ENCODE results near the gene RNU5D-1.
"Not testable (repeated sequence)": the region's sequence is repeated elsewhere in the genome, so short reads cannot be mapped to it uniquely, and the experiment has no call there.

The RNU5D-1 gene

GRCh38 chr1:44720281-44720680, 10.7 kb downstream of the RNU5D-1 start:
- no peak for TF ChIP-seq ZNF274 (IDR thresholded peaks at IDR 0.05; ENCODE audit: low read depth, low read length)
- no peak overlapping the region for H3K4me3 ChIP-seq (ENCODE audit: low read length)

- TF ChIP-seq ZNF274 (IDR thresholded peaks at IDR 0.05; ENCODE audit: low read depth, low read length), result no peak
- H3K4me3 ChIP-seq (ENCODE audit: low read length), result no peak overlapping the region
Measured at GRCh38 chr1:44719318-44719717, 11.7 kb downstream of the RNU5D-1 start.

- H3K4me3 ChIP-seq (ENCODE audit: low read length), result no peak overlapping the region
- no peak for TF ChIP-seq ZNF274 (IDR thresholded peaks at IDR 0.05; ENCODE audit: low read depth, low read length)
Measured at GRCh38 chr1:44718091-44718490, 12.9 kb downstream of the RNU5D-1 start.

GRCh38 chr1:44717653-44718052, 13.3 kb downstream of the RNU5D-1 start:
- H3K4me3 ChIP-seq (ENCODE audit: low read length), result no peak overlapping the region
- no peak for TF ChIP-seq ZNF274 (IDR thresholded peaks at IDR 0.05; ENCODE audit: low read depth, low read length)

GRCh38 chr1:44717156-44717555, 13.8 kb downstream of the RNU5D-1 start:
- no peak overlapping the region for H3K4me3 ChIP-seq (ENCODE audit: low read length)
- no peak for TF ChIP-seq ZNF274 (IDR thresholded peaks at IDR 0.05; ENCODE audit: low read depth, low read length)

GRCh38 chr1:44714944-44715571, 15.9 kb downstream of the RNU5D-1 start:
- no peak for TF ChIP-seq ZNF274 (IDR thresholded peaks at IDR 0.05; ENCODE audit: low read depth, low read length)
- H3K4me3 ChIP-seq (ENCODE audit: low read length), result no peak overlapping the region

- H3K4me3 ChIP-seq (ENCODE audit: low read length), result no peak overlapping the region
- TF ChIP-seq ZNF274 (IDR thresholded peaks at IDR 0.05; ENCODE audit: low read depth, low read length), result no peak
Measured at GRCh38 chr1:44714532-44714931, 16.4 kb downstream of the RNU5D-1 start.

- TF ChIP-seq ZNF274 (IDR thresholded peaks at IDR 0.05; ENCODE audit: low read depth, low read length), result no peak
- no peak overlapping the region; the same call in 1 of the 2 replicates for H3K4me3 ChIP-seq (ENCODE audit: low read length)
Measured at GRCh38 chr1:44713321-44713781, 17.6 kb downstream of the RNU5D-1 start.

GRCh38 chr1:44707959-44708831, 22.8 kb downstream of the RNU5D-1 start:
- TF ChIP-seq ZNF274 (IDR thresholded peaks at IDR 0.05; ENCODE audit: low read depth, low read length), result no peak
- no peak overlapping the region for H3K4me3 ChIP-seq (ENCODE audit: low read length)

- no peak overlapping the region for H3K4me3 ChIP-seq (ENCODE audit: low read length)
- TF ChIP-seq ZNF274 (IDR thresholded peaks at IDR 0.05; ENCODE audit: low read depth, low read length), result no peak
Measured at GRCh38 chr1:44707112-44707881, 23.7 kb downstream of the RNU5D-1 start.

GRCh38 chr1:44705938-44706337, 25.0 kb downstream of the RNU5D-1 start:
- no peak for TF ChIP-seq ZNF274 (IDR thresholded peaks at IDR 0.05; ENCODE audit: low read depth, low read length)
- H3K4me3 ChIP-seq (ENCODE audit: low read length), result no peak overlapping the region

GRCh38 chr1:44705470-44705869, 25.5 kb downstream of the RNU5D-1 start:
- no peak overlapping the region for H3K4me3 ChIP-seq (ENCODE audit: low read length)
- no peak for TF ChIP-seq ZNF274 (IDR thresholded peaks at IDR 0.05; ENCODE audit: low read depth, low read length)

- no peak overlapping the region for H3K4me3 ChIP-seq (ENCODE audit: low read length)
- no peak for TF ChIP-seq ZNF274 (IDR thresholded peaks at IDR 0.05; ENCODE audit: low read depth, low read length)
Measured at GRCh38 chr1:44701141-44701573, 29.8 kb downstream of the RNU5D-1 start.

- TF ChIP-seq ZNF274 (IDR thresholded peaks at IDR 0.05; ENCODE audit: low read depth, low read length), result no peak
- H3K4me3 ChIP-seq (ENCODE audit: low read length), result no peak overlapping the region
Measured at GRCh38 chr1:44700573-44700972, 30.4 kb downstream of the RNU5D-1 start.

GRCh38 chr1:44699375-44699774, 31.6 kb downstream of the RNU5D-1 start:
- not testable (repeated sequence) for H3K4me3 ChIP-seq (ENCODE audit: low read length)

Measured in GM08714 (cell line).